Uterus (tissue), 2 donors: ENCODE data around the gene SLC48A1.

Experiments used
- CTCF ChIP-seq, 4 experiments: fragments of 200-600 bp in 2 of 4; fragments of 450-650 bp in 2 of 4; sonication (generic) in 2 of 4; IDR thresholded peaks; one replicate each; pipeline ENCODE4 v1.5.1; 2016 to 2019; ENCODE audit warnings: antibody characterized with exemption in 4 of 4, mild to moderate bottlenecking in 2 of 4, moderate library complexity in 1 of 4
- POLR2A ChIP-seq, 2 donors: fragments of 450-650 bp; IDR thresholded peaks; one replicate each; pipeline ENCODE4 v1.6.1; 2016; ENCODE audit warnings: antibody characterized with exemption in 2 of 2, mild to moderate bottlenecking in 1 of 2, moderate library complexity in 1 of 2

GRCh38 chr12:47782372-47782770 lies 9.3 kb downstream of the SLC48A1 start:
- no peak for TF ChIP-seq CTCF (IDR thresholded peaks at IDR 0.05)
- no peak for TF ChIP-seq POLR2A (IDR thresholded peaks at IDR 0.05)
